ENCODE results near the gene NUCB1.
"Not testable (repeated sequence)": the region's sequence is repeated elsewhere in the genome, so short reads cannot be mapped to it uniquely, and the experiment has no call there.

NUCB1 gene

DNA sequence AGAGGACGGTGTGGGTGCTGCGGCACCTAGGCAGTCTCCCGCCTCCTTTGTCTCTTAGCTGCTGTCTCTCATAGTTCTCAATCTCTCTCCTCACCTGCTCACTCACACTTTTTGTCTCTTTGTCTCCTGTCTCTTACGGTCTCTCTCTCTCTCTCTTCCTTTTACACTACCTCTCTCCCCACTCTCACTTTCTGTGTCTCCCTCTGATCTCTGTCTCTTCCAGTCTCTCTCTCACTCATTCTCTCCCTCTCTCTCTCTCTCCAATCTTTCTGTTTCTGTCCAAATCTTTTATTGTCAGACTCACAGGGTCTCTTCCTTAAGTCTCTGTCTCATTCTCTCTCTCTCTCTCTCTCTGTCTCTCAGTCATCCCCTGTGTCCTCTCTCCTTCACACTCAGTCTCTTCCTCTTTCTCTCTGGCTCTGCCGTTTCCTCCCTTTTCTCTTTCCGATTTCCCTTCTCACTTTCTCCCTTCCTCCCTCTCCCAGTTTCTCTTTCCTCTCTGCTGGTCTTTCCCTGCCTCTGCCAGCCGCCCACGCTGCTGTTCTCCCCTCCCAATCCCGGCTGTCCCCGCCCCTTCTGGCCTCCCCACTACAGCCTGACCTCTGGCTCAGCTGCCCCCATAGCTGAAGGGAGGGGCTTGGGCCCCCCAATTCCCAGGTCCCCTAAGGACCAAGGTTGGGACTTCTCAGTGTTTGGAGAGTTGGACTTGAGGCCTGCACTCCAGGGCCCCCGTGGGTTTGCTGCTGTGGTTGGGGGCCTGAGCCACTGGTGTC, 31.8 kb upstream of the NUCB1 start, which contains the start of gene PLEKHA4:
TSS of gene PLEKHA4 (minus strand) at position 504 of the 773 bp plus-strand sequence. CDS start 997 bp downstream, outside the sequence.
- H3K27me3 ChIP-seq (ENCODE audit: low read length): no peaks in the 10 kb centered on the region
- H3K9me3 ChIP-seq (ENCODE audit: insufficient read depth, low read length): no peaks in the 10 kb centered on the region
- no peak within 1 kb of the TSS for H2AFZ ChIP-seq (ENCODE audit: low read depth, low read length, severe bottlenecking)
- no peaks in the 10 kb centered on the region for H3K9me2 ChIP-seq (replicated peaks; ENCODE audit: insufficient read depth, low read length)
- H3K4me3 ChIP-seq (ENCODE audit: insufficient read depth, low read length, poor library complexity, severe bottlenecking): no peak within 1 kb of the TSS
- no peaks in the 10 kb centered on the region for H3K36me3 ChIP-seq (ENCODE audit: low read length)
- no peak for TF ChIP-seq EZH2phosphoT487 (conservative IDR thresholded peaks at IDR 0.05; ENCODE audit: low read length)
- TF ChIP-seq, protein P1, sequence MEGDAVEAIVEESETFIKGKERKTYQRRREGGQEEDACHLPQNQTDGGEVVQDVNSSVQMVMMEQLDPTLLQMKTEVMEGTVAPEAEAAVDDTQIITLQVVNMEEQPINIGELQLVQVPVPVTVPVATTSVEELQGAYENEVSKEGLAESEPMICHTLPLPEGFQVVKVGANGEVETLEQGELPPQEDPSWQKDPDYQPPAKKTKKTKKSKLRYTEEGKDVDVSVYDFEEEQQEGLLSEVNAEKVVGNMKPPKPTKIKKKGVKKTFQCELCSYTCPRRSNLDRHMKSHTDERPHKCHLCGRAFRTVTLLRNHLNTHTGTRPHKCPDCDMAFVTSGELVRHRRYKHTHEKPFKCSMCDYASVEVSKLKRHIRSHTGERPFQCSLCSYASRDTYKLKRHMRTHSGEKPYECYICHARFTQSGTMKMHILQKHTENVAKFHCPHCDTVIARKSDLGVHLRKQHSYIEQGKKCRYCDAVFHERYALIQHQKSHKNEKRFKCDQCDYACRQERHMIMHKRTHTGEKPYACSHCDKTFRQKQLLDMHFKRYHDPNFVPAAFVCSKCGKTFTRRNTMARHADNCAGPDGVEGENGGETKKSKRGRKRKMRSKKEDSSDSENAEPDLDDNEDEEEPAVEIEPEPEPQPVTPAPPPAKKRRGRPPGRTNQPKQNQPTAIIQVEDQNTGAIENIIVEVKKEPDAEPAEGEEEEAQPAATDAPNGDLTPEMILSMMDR (IDR thresholded peaks at IDR 0.05; ENCODE audit: insufficient read depth, low read length, poor library complexity, severe bottlenecking): no peak
- peak within 1 kb of the TSS; percentile 45 for H3K4me2 ChIP-seq (ENCODE audit: low read depth, low read length, poor library complexity, severe bottlenecking)
- H3F3A ChIP-seq (ENCODE audit: insufficient read depth): peaks cover 3% of the 10 kb centered on the region
- H3K27ac ChIP-seq (ENCODE audit: low read depth, low read length): peak within 1 kb of the TSS; percentile 35
- peaks cover 10% of the 10 kb centered on the region for H3K79me2 ChIP-seq (ENCODE audit: insufficient read depth, low read length)
- no peaks in the 10 kb centered on the region for H4K20me1 ChIP-seq (ENCODE audit: low read depth, low read length)
- H3K9ac ChIP-seq (ENCODE audit: low read length): peak within 1 kb of the TSS; percentile 45

DNA sequence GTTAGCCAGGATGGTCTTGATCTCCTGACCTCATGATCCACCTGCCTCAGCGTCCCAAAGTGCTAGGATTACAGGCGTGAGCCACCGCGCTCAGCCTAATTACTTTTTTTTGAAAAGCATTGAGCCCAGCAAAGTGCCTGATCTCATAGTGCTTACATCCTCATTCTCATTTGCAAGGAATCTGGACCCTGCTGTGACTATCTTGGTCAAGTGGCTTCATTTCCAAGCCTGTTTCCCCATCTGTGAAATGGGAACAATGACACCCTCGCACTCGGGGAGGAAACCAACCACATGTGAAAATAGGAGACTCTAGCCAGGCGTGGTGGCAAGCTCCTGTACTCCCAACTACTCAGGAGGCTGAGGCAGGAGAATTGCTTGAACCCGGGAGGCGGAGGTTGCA, 30.1 kb upstream of the NUCB1 start:
- H3K79me2 ChIP-seq (ENCODE audit: insufficient read depth, low read length): peaks cover 25% of the 10 kb centered on the region
- no peak overlapping the region for H3K27ac ChIP-seq (ENCODE audit: low read depth, low read length)
- no peak overlapping the region for H2AFZ ChIP-seq (ENCODE audit: low read depth, low read length, severe bottlenecking)
- H3K4me2 ChIP-seq (ENCODE audit: low read depth, low read length, poor library complexity, severe bottlenecking): no peak overlapping the region
- no peaks in the 10 kb centered on the region for H4K20me1 ChIP-seq (ENCODE audit: low read depth, low read length)
- no peaks in the 10 kb centered on the region for H3K9me3 ChIP-seq (ENCODE audit: insufficient read depth, low read length)
- no peak overlapping the region for H3K9ac ChIP-seq (ENCODE audit: low read length)
- H3F3A ChIP-seq (ENCODE audit: insufficient read depth): peaks cover 21% of the 10 kb centered on the region
- H3K36me3 ChIP-seq (ENCODE audit: low read length): no peaks in the 10 kb centered on the region
- H3K4me3 ChIP-seq (ENCODE audit: insufficient read depth, low read length, poor library complexity, severe bottlenecking): no peak overlapping the region
- TF ChIP-seq EZH2phosphoT487 (conservative IDR thresholded peaks at IDR 0.05; ENCODE audit: low read length): no peak
- TF ChIP-seq, protein P1 (IDR thresholded peaks at IDR 0.05; ENCODE audit: insufficient read depth, low read length, poor library complexity, severe bottlenecking): no peak
- H3K9me2 ChIP-seq (replicated peaks; ENCODE audit: insufficient read depth, low read length): no peaks in the 10 kb centered on the region
- no peaks in the 10 kb centered on the region for H3K27me3 ChIP-seq (ENCODE audit: low read length)

DNA sequence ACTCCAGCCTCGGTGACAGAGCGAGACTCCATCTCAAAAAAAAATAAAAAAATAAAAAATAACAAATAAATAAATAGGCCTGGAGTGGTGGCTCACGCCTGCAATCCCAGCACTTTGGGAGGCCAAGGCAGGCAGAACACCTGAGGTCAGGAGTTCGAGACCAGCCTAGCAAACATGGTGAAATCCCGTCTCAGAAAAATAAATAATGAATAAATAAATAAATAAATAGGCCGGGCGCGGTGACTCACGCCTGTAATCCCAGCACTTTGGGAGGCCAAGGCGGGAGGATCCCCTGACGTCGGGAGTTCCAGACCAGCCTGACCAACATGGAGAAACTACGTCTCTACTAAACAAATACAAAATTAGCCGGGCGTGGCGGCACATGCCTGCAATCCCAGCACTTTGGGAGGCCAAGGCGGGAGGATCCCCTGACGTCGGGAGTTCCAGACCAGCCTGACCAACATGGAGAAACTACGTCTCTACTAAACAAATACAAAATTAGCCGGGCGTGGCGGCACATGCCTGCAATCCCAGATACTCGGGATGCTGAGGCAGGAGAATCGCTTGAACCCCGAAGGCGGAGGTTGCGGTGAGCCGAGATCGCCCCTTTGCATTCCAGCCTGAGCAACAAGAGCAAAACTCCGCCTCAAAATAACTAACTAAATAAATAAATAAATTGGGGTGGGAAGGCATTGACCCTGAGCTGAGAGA, 28.5 kb upstream of the NUCB1 start:
- H3K79me2 ChIP-seq (ENCODE audit: insufficient read depth, low read length): peaks cover 25% of the 10 kb centered on the region
- H3K4me2 ChIP-seq (ENCODE audit: low read depth, low read length, poor library complexity, severe bottlenecking): peak overlapping the region; percentile 90
- peaks cover 36% of the 10 kb centered on the region for H3F3A ChIP-seq (ENCODE audit: insufficient read depth)
- not testable (repeated sequence) for H3K36me3 ChIP-seq (ENCODE audit: low read length); H3K4me3 ChIP-seq (ENCODE audit: insufficient read depth, low read length, poor library complexity, severe bottlenecking); H2AFZ ChIP-seq (ENCODE audit: low read depth, low read length, severe bottlenecking); H3K27me3 ChIP-seq (ENCODE audit: low read length); H3K27ac ChIP-seq (ENCODE audit: low read depth, low read length); H3K9me3 ChIP-seq (ENCODE audit: insufficient read depth, low read length); H3K9ac ChIP-seq (ENCODE audit: low read length); H4K20me1 ChIP-seq (ENCODE audit: low read depth, low read length); H3K9me2 ChIP-seq (replicated peaks; ENCODE audit: insufficient read depth, low read length)
